Neural progenitor cell (in vitro differentiated cells): ENCODE measurements around the gene TUBGCP4.

Source experiments
- EZH2 ChIP-seq: fragments of 200-600 bp; sonication (generic); IDR thresholded peaks from 2 replicates; pipeline ENCODE4 v1.6.1; 2017; ENCODE audit warnings: antibody characterized with exemption, mild to moderate bottlenecking, moderate library complexity
- TF ChIP-seq, protein P1 (sequence below): fragments of 200-600 bp; sonication (generic); IDR thresholded peaks from 2 replicates; pipeline ENCODE4 v1.5.1; 2017; ENCODE audit warnings: antibody characterized with exemption, mild to moderate bottlenecking

DNA sequence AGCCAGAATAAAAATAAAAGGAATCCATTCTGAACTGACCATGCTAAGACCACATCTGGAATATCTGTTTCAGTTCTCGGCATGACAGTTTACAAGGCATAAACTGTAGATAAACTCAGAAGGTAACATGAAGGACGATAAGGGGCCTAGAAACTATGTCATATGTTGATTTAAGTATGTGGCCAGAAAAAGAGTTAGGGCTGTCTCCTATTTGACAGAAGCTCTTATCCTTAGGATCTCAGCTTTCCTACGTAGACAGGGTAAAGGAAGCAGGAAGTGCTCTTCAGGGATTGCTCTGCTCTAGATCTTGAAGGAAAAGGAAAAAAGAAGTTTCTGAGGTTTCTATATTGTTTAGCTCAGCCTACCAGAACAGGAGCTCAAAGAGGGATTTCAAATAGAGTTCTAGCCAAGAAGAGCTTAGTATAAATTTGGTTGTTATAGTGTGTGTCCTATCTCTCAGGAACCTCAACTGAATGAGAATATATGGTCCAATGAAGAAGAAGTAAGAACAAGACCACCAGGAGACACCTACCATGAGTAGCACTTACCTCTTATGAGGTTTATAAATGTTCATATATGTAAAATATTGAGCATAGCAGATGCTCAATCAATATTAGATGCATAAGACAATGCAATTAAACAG is 62.9 kb downstream of the TUBGCP4 start:
- TF ChIP-seq, protein P1, sequence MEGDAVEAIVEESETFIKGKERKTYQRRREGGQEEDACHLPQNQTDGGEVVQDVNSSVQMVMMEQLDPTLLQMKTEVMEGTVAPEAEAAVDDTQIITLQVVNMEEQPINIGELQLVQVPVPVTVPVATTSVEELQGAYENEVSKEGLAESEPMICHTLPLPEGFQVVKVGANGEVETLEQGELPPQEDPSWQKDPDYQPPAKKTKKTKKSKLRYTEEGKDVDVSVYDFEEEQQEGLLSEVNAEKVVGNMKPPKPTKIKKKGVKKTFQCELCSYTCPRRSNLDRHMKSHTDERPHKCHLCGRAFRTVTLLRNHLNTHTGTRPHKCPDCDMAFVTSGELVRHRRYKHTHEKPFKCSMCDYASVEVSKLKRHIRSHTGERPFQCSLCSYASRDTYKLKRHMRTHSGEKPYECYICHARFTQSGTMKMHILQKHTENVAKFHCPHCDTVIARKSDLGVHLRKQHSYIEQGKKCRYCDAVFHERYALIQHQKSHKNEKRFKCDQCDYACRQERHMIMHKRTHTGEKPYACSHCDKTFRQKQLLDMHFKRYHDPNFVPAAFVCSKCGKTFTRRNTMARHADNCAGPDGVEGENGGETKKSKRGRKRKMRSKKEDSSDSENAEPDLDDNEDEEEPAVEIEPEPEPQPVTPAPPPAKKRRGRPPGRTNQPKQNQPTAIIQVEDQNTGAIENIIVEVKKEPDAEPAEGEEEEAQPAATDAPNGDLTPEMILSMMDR, result no peak
- TF ChIP-seq EZH2, result no peak
